Stimulated activated CD4-positive, alpha-beta T cell treated with anti-CD3 and anti-CD28 coated beads, Interleukin-12 subunit alpha, Interleukin-12 subunit beta, amount 100 ng/mL, for 4 hours (primary cell): ENCODE data around the gene DRG2.

Experiments
- DNase-seq: peaks from one replicate; pipeline ENCODE4 v3.0.0-alpha.2; 2020

DRG2 gene

GRCh38 chr17:18079543-18079942 lies 8.2 kb upstream of the DRG2 start:
- no peak for DNase-seq

GRCh38 chr17:18084256-18084655 lies 3.5 kb upstream of the DRG2 start:
- no peak for DNase-seq

- DNase-seq = no peak
These were observed 1.9 kb downstream of the DRG2 start for GRCh38 chr17:18089613-18090012.

GRCh38 chr17:18093616-18094408 lies 6.1 kb downstream of the DRG2 start:
- DNase-seq = no peak

- DNase-seq = no peak
These were observed 6.7 kb downstream of the DRG2 start for GRCh38 chr17:18094409-18094807.

- no peak for DNase-seq
These were observed 11.8 kb downstream of the DRG2 start for GRCh38 chr17:18099516-18099915.

- DNase-seq = no peak
These were observed 12.9 kb downstream of the DRG2 start for GRCh38 chr17:18100616-18101015.

- no peak for DNase-seq
These were observed 14.1 kb downstream of the DRG2 start for GRCh38 chr17:18101828-18102227.

GRCh38 chr17:18102640-18103039 lies 14.9 kb downstream of the DRG2 start:
- no peak for DNase-seq

GRCh38 chr17:18105027-18105426 lies 17.3 kb downstream of the DRG2 start:
- no peak for DNase-seq

- no peak for DNase-seq
These were observed 17.8 kb downstream of the DRG2 start for GRCh38 chr17:18105595-18105994.

GRCh38 chr17:18106211-18106610 lies 18.5 kb downstream of the DRG2 start:
- no peak for DNase-seq

GRCh38 chr17:18107061-18107790 lies 19.5 kb downstream of the DRG2 start:
- DNase-seq = no peak

- DNase-seq = no peak
These were observed 20.2 kb downstream of the DRG2 start for GRCh38 chr17:18107971-18108370.

GRCh38 chr17:18108401-18109312 lies 20.9 kb downstream of the DRG2 start, which contains the start of gene MYO15A:
Gene MYO15A, plus strand, starts transcription at chr17:18108756. Its CDS starts 10,045 bp downstream, at chr17:18118801.
- no peak for DNase-seq

- DNase-seq = no peak
These were observed 22.3 kb downstream of the DRG2 start for GRCh38 chr17:18109935-18110485.

GRCh38 chr17:18110636-18111145 lies 22.9 kb downstream of the DRG2 start:
- DNase-seq = no peak

- no peak for DNase-seq
These were observed 23.7 kb downstream of the DRG2 start for GRCh38 chr17:18111330-18111971.

- no peak for DNase-seq
These were observed 27.8 kb downstream of the DRG2 start for GRCh38 chr17:18115517-18115916.

- DNase-seq = no peak
These were observed 28.3 kb downstream of the DRG2 start for GRCh38 chr17:18116078-18116477.

- no peak for DNase-seq
These were observed 29.8 kb downstream of the DRG2 start for GRCh38 chr17:18117533-18117932.
